ENCODE data around the gene SYNDIG1. TPM values are rescaled to one million over a fixed set of nuclear protein-coding genes. Genes with fewer than 3 reads are reported as not detected.

SYNDIG1 gene
- polyA plus RNA-seq, 1 donor from 2014 or later = 0.22 TPM

GRCh38 chr20:24573557-24573956, 104.1 kb downstream of the SYNDIG1 start:
- Histone ChIP-seq H3K9ac (ENCODE audit: low read length) (no peak overlapping the region), H3K27ac (ENCODE audit: low read length) (no peak overlapping the region), H3K4me2 (ENCODE audit: low read length) (no peak overlapping the region), H3K4me3 (ENCODE audit: low read length) (no peak overlapping the region), H3K79me2 (replicated peaks; ENCODE audit: insufficient read depth, low read length) (no peaks in the 10 kb centered on the region), H4K20me1 (ENCODE audit: insufficient read depth) (no peaks in the 10 kb centered on the region), H3K9me3 (ENCODE audit: low read length) (no peaks in the 10 kb centered on the region), H3K27me3 (ENCODE audit: insufficient read depth, low read depth, low read length) (no peaks in the 10 kb centered on the region), H3K36me3 (ENCODE audit: insufficient read depth, low read length) (no peaks in the 10 kb centered on the region), H3F3A (ENCODE audit: insufficient read depth, low read length, poor library complexity, severe bottlenecking) (no peaks in the 10 kb centered on the region), H2AFZ (ENCODE audit: low read depth, low read length) (no peak overlapping the region), H3K9me2 (ENCODE audit: insufficient read depth, low read length) (no peaks in the 10 kb centered on the region)
- no peak for TF ChIP-seq MXI1 (conservative IDR thresholded peaks at IDR 0.05; ENCODE audit: poor library complexity, severe bottlenecking)
- no peak for TF ChIP-seq SMC3 (conservative IDR thresholded peaks at IDR 0.05; ENCODE audit: poor library complexity)
- no peak for TF ChIP-seq EP300 (conservative IDR thresholded peaks at IDR 0.05; ENCODE audit: poor library complexity, severe bottlenecking)
- TF ChIP-seq, protein P1, sequence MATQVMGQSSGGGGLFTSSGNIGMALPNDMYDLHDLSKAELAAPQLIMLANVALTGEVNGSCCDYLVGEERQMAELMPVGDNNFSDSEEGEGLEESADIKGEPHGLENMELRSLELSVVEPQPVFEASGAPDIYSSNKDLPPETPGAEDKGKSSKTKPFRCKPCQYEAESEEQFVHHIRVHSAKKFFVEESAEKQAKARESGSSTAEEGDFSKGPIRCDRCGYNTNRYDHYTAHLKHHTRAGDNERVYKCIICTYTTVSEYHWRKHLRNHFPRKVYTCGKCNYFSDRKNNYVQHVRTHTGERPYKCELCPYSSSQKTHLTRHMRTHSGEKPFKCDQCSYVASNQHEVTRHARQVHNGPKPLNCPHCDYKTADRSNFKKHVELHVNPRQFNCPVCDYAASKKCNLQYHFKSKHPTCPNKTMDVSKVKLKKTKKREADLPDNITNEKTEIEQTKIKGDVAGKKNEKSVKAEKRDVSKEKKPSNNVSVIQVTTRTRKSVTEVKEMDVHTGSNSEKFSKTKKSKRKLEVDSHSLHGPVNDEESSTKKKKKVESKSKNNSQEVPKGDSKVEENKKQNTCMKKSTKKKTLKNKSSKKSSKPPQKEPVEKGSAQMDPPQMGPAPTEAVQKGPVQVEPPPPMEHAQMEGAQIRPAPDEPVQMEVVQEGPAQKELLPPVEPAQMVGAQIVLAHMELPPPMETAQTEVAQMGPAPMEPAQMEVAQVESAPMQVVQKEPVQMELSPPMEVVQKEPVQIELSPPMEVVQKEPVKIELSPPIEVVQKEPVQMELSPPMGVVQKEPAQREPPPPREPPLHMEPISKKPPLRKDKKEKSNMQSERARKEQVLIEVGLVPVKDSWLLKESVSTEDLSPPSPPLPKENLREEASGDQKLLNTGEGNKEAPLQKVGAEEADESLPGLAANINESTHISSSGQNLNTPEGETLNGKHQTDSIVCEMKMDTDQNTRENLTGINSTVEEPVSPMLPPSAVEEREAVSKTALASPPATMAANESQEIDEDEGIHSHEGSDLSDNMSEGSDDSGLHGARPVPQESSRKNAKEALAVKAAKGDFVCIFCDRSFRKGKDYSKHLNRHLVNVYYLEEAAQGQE (IDR thresholded peaks at IDR 0.05; ENCODE audit: borderline replicate concordance) = no peak
- no peak for TF ChIP-seq POLR2AphosphoS5 (IDR thresholded peaks at IDR 0.05)
- no peak for TF ChIP-seq EZH2 (IDR thresholded peaks at IDR 0.05; ENCODE audit: borderline replicate concordance, insufficient read depth, low read length, poor library complexity, severe bottlenecking)
- no peak for TF ChIP-seq TAF1 (IDR thresholded peaks at IDR 0.05; ENCODE audit: low read depth)
- no peak for TF ChIP-seq RAD21 (conservative IDR thresholded peaks at IDR 0.05)
- TF ChIP-seq CTCF (IDR thresholded peaks at IDR 0.05; ENCODE audit: poor library complexity, severe bottlenecking) = no peak

- Histone ChIP-seq H3K9me3 (ENCODE audit: low read length) (no peaks in the 10 kb centered on the region), H3K4me2 (ENCODE audit: low read length) (no peak overlapping the region), H4K20me1 (ENCODE audit: insufficient read depth) (no peaks in the 10 kb centered on the region), H3K9me2 (ENCODE audit: insufficient read depth, low read length) (no peaks in the 10 kb centered on the region), H3K36me3 (ENCODE audit: insufficient read depth, low read length) (no peaks in the 10 kb centered on the region), H3K9ac (ENCODE audit: low read length) (no peak overlapping the region), H3F3A (ENCODE audit: insufficient read depth, low read length, poor library complexity, severe bottlenecking) (no peaks in the 10 kb centered on the region), H2AFZ (ENCODE audit: low read depth, low read length) (no peak overlapping the region), H3K27ac (ENCODE audit: low read length) (no peak overlapping the region), H3K79me2 (replicated peaks; ENCODE audit: insufficient read depth, low read length) (no peaks in the 10 kb centered on the region), H3K27me3 (ENCODE audit: insufficient read depth, low read depth, low read length) (no peaks in the 10 kb centered on the region), H3K4me3 (ENCODE audit: low read length) (no peak overlapping the region)
- TF ChIP-seq TAF1 (IDR thresholded peaks at IDR 0.05; ENCODE audit: low read depth) = no peak
- TF ChIP-seq POLR2AphosphoS5 (IDR thresholded peaks at IDR 0.05) = no peak
- TF ChIP-seq SMC3 (conservative IDR thresholded peaks at IDR 0.05; ENCODE audit: poor library complexity) = no peak
- no peak for TF ChIP-seq MXI1 (conservative IDR thresholded peaks at IDR 0.05; ENCODE audit: poor library complexity, severe bottlenecking)
- no peak for TF ChIP-seq EP300 (conservative IDR thresholded peaks at IDR 0.05; ENCODE audit: poor library complexity, severe bottlenecking)
- no peak for TF ChIP-seq CTCF (IDR thresholded peaks at IDR 0.05; ENCODE audit: poor library complexity, severe bottlenecking)
- no peak for TF ChIP-seq EZH2 (IDR thresholded peaks at IDR 0.05; ENCODE audit: borderline replicate concordance, insufficient read depth, low read length, poor library complexity, severe bottlenecking)
- TF ChIP-seq, protein P1 (IDR thresholded peaks at IDR 0.05; ENCODE audit: borderline replicate concordance) = no peak
- TF ChIP-seq RAD21 (conservative IDR thresholded peaks at IDR 0.05) = no peak
These were observed 104.9 kb downstream of the SYNDIG1 start for GRCh38 chr20:24574307-24574706.
